ENCODE results near the gene EGFLAM.

EGFLAM gene

GRCh38 chr5:38483805-38484398 lies 225.5 kb downstream of the EGFLAM start:
- DNase-seq = no peak

- no peak for DNase-seq
Measured at GRCh38 chr5:38494175-38494574, 235.8 kb downstream of the EGFLAM start.

- no peak for DNase-seq
Measured at GRCh38 chr5:38494763-38495162, 236.4 kb downstream of the EGFLAM start.

GRCh38 chr5:38497946-38498345 lies 239.6 kb downstream of the EGFLAM start:
- DNase-seq = no peak

DNA sequence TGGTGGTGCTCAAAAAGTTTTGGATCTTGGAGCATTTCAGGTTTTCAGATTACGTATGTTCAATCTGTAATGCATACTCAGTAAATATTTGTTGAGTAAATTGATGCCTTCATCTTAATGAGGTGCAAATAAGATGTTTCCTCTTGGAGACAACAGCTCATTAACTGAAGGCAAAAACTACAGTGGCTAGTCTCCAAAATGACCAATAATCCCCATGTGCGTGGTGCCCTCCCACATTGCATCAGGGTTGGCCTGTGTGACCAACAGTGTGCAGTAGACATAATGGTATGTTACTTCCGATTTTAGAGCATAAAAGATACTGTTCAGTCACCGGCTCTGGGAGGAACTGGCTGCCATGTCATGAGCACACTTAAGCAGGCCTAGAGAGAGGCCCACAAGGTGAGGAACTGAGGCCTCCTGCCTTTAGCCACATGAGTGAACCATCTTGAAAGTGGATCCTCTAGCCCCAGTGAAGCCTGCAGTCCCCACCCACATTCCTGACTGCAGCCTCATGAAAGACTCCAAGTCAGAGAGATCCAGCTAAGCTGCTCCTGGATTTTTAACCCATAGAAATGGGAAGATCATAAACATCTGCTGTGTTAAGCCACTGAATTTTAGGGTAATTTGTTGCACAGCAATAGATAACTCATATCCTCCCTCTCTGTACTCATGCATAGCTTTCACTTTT lies 242.4 kb downstream of the EGFLAM start:
- no peak for DNase-seq

DNA sequence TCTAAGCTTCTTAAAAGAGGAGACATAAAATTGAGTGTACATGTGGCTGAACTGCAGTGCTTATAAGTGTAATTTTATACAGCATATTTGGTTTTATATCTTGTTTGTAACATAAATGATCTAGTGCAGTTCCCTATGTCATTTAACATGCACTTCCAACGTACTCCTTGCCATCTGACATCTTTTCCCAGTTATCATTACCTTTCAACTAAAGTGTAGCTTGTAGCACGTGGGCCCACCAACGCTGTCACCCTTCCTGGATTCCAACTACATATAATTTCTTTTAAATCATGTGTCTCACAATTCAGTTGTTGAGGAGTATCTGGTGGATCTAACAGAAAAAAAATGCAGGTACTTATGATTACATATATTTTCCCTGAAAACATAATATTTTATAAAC lies 247.9 kb downstream of the EGFLAM start:
- no peak for DNase-seq

DNA sequence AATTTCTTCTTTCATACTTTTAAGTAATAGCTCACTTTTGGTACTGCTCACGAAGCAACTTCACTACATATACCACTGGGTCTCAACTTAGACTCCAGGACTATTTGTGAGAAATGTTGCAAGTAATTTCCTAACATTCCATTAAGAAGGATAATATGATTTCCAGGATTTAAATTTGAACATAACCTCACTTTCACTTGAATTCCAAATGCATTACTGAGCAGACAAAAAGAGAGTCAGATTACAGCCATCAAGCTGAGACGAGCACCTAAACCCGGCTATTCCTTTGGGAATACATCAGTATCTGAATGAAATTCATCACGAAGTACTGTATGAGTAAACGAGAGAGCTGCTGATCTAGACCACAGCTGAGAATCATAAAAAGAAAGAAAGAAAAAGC lies 250.8 kb downstream of the EGFLAM start:
- DNase-seq = no peak
